ENCODE measurements around the gene EHMT1.

EHMT1 gene

DNA sequence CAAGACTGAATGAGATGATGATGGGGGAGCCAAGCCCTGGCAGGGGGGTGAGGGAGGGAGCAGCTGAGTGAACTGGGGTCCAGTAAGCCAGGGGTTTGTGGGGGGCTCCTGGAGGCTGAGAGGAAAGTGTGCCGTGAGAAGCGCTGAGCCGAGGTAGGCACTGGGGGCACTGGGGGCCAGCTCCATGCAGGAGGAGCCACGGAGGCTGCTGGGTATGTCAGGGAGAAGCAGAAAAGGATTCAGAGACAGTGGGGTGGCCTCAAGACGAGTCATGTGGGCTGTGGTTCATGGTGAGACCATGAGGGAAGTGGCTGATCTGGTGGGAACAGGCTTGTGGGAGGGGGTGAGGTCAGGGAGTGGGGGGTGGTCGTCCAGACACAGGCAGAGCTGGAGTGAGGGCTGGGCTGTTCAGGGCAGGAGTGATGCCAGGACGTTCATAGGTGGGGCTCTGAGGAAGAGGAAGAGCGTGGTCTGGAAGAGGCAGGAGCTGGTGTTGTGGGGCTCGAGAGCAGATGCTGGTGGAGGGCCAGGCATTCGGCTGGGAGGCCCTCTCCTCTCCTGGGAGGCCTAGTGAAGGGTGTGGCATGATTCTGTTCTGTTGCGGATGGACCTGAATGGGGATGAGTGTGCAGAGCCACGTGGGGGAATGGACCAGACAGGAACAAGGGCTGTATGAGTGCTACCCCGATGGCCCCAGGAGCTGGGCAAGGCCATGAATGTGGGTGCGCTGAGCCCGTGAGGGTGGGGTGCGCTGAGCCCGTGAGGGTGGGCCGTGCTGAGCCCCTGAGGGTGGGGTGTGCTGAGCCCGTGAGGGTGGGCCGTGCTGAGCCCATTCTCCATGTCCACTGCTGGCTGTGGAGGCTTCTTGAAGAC lies 166.1 kb downstream of the EHMT1 start:
- no peak for DNase-seq (ENCODE audit: low read depth in 3 of 3)

DNA sequence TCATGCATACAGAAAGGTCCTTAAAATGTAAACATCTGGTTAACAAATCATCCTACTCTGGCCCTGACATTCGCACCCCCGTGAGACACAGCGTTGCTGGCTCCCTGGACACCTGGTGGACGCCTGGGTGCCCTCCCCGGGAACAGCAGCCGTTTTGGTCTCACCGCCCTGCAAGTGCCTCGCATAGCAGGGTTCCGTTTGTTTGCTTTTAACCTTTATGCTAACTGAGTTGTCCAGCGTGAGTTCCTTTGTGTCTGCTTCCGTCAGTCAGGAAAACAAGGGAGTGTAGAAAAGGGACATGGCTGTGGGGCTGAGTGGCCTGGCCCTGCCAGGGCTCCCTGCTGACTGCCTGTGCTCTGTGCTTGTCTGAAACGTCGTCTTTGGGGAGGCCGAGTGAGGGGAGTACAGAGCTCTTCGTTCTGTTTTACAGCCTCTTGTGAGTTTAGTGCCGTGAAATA lies 166.9 kb downstream of the EHMT1 start:
- DNase-seq (ENCODE audit: low read depth in 3 of 3) = no peak

DNA sequence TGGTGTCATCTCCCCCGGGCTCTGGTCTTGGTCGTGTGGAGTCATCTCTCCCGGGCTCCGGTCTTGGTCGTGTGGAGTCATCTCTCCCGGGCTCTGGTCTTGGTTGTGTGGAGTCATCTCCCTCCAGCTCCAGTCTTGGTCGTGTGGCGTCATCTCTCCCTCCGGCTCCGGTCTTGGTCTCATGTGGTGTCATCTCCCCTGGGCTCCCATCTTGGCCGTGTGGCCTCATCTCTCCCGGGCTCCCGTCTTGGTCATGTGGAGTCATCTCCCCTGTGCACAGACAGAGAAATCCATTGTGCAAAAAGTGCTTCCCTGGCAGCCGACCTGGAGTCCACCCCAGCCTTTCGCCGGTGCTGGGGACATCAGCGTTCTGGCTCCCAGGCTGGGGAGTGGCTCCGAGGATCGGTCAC lies 167.7 kb downstream of the EHMT1 start:
- no peak for DNase-seq (ENCODE audit: low read depth in 3 of 3)

DNA sequence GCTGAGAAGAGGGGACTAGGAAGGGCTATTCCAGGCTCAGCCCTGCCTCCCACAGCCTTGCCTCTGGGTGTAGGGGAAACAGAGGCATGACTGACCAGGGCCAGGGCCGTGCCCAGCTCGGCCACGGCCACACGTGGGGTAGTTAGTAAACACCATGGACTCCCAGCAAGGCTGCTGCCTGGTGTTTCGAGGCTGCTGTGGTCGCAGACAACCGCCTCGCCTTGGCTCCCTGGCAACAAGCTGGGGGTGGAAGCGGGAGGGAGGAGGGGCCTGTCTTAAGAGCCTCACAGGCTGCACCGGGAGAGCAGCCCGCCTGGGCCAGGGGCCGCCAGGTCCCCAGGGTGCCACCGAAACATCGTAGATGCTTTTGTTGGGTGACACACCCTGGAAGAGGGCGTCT lies 168.6 kb downstream of the EHMT1 start:
- no peak for DNase-seq (ENCODE audit: low read depth in 3 of 3)

DNA sequence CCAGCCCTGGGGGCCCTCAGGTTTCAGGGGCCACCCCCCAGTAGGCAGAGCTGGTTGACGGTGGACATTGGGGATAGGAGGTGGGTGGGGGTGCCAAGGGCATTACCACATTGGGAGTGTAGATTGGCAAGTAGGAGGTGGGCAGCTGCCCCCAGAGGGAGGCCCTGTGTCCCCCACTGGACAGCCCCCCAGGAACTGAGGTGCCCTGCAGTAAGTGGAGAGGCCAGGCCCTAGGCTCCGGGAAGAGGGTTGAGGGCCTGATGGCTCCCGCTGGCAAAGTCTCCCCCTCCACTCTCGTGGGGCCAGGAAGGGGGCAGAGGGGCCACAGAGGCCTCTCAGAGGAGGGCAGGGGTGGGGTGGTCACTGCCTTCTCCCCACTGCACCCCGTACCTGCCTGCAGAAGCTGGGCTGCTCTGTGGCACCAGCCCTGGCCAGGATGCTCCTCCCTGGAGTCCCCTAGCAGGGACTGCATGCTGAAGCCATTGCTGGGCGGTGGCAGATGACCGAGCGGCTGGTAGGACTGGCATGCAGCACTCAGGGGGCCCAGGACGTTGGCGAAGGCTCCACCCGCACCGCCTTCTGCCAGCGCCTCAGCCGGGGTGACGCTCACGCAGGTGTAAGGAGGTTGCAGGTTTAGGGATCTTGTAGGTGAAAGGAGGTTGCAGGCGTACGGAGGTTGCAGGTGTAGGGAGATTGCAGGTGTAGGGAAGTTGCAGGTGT lies 169.1 kb downstream of the EHMT1 start:
- no peak for DNase-seq (ENCODE audit: low read depth in 3 of 3)

DNA sequence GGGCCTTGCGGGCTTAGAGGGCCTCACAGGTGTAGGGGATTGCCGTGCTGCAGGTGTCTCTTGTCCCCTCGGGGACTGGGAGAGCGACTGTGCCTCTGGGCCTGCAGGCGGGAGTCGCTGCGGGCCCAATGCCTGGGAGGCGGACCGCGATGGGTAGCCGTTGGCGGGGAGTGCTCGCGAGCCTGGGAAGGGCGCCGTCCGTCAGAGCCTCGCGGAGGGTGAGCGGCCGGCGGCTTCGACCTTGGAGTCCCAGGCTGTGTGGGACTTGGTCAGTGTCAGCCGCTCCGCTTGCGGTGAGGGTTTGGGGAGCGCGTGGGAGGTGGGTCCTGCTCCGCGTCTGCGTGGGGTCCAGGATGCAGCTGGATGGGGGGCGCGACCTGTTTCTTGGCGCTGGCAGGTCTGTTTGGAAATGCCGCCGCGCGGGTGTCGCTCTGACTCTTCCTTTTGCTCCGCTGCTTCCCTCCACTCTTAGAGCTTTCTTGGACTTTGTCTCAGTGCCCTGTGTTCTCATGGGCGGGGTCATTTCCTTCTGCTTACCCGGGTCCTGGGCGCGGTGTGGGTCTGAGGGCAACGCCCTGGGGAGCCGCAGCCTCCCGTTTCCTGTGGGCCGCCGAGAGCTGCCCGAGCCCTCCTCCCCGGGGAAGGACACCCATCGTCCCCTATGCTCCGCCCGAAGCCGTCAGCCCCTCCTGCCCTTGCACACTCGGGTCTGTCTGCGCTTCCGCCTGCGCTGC lies 169.9 kb downstream of the EHMT1 start:
- no peak for DNase-seq (ENCODE audit: low read depth in 3 of 3)

DNA sequence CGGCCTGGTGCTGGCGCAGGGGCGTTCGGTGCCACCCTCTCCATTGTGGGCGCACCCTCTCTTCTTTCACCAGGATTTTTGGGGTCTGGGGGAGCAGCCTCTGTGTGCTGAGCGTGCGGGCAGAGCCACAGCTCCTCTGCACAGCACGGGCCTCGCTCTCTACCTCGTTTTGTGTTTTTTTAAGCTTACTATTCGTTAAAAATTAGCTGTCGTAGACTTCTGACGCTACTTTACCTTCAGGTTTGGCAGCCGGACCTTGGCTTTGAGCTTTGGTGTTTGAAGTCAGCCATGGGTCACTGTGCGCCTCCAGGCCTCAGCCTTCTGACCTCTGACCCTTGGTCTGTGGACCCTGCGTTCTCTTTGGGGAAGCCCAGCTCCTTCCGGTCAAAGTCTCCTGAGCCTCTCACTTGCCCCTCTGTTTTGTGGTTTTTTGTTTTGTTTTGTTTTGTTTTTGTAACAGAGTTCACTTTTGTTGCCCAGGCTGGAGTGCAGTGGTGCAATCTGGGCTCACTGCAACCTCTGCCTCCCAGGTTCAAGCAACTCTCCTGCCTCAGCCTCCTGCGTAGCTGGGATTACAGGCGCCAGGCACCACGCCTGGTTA lies 170.6 kb downstream of the EHMT1 start:
- DNase-seq (ENCODE audit: low read depth in 3 of 3) = no peak

DNA sequence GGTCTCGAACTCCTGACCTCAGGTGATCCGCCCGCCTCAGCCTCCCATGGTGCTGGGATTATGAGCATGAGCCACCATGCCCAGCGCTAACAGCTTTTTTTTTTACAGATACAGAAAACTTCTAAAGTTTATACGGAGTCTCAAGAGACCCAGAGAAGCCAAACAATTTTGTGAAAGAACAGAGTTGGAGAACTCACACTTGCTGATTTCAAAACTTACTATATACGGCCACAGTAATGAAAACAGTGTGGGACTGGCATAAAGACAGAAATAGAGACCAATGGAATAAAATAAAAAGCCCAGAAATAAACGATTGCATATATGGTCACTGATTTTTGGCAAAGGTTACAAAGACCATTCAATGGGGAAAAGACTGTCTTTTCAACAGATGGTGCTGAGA lies 173.1 kb downstream of the EHMT1 start:
- no peak for DNase-seq (ENCODE audit: low read depth in 3 of 3)

DNA sequence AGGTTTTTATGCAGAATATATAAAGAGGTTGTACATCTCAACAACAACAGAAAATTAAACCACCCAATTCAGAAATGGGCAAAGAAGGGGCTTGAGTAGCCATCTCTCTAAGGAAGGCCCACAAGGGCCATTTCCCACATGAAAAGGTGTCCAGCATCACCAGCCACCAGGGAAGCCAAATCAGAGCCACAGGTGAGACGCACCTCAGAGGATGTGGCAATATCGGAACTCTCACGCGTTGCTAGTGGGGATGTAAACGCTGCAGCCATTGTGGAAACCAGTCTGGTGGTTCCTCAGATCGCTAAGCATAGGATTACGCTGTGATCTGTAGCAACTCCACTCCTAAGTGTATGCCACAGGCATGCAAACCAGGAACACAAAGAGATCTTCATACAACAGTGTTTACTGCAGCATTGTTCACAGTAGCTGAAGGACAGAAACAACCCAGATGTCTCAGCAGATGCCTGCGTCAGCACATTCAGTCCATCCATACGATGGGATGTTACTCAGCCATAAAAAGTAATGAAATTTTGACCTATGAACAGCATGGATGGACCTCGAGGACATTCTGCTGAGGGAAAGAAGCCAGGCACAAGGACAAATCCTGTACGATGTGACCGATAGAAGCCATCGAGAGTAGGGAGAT lies 174.5 kb downstream of the EHMT1 start:
- DNase-seq (ENCODE audit: low read depth in 3 of 3) = no peak

DNA sequence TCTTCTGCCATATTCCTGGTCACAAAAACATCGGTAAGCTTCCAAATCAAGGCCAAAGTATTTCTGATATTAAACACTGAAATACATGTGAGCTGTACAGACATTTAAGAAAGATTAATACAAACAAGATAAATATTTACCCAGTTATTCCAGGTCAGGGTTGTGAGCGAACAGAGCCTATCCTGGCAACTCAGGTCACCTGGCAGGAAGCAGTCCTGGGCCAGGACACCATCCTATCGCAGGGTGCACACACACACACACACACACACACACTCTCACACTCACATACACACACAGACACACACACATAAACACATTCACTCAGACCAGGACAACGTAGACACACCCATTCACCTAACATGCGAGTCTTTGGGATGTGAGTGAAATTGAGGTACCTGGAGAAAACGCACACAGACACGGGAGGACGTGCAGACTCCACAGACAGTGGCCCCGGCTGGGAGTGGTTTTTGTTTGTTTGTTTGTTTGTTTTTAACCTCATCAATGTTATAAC lies 176.4 kb downstream of the EHMT1 start:
- no peak for DNase-seq (ENCODE audit: low read depth in 3 of 3)

DNA sequence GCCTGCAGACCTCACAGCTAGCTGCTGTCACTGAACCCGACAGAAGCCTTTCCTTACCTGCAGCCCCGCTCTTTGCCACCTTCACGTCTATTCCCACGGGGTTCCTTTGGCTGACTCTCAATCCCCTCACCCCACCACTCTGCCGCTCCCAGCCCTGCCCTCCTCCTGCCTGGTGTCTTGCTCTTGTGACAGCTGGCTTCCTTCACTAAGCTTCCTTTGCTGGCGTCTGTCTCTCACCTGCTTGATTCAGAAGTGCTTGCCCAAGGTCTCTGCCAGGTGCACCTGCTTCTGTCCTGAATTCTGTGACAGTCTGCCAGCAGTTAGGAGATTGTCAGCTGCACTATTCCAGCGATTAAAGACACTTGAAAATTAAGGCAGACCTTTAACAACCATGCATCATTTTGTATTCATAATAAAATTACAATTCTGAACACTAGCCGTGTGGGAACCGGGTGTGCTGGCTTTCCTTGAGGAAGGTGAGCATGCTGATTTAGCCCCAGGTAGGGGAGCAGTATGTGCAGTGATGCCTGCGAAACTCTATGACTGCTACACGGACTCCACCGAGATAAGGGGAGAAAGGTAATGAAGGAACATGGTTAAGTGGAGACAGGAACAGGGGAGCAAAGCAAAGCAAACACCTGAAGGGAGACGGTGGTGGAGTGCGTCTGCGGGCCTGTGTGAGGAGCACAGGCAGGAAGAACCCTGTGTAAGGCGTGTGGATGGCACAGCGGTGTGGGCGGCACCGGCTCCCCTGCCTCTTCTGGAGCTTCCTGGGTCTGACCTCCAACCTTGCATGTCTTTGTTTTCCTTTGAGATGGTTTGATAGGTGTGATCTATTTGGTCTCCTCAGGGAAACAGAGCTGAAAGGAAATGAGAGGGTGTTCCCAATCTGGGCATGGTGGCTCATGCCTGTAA lies 178.7 kb downstream of the EHMT1 start:
- no peak for DNase-seq (ENCODE audit: low read depth in 3 of 3)

DNA sequence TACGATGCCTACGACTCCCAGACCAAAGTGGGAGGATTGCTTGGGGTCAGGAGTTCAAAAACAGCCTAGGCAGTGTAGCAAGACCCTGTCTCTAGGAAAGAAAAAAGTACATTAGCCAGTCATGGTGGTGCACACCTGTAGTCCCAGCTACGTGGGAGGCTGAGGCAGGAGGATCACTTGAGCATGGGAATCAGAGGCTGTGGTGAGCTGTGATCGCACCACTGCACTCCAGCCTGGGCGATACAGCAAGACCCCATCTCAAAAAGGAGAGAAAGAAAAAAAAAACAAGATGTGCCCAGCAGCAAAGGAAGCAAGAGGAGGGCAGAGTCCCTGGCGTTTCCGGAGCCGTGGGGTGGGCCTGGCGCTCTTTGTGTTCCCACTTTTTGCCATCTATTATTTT lies 179.3 kb downstream of the EHMT1 start:
- no peak for DNase-seq (ENCODE audit: low read depth in 3 of 3)

DNA sequence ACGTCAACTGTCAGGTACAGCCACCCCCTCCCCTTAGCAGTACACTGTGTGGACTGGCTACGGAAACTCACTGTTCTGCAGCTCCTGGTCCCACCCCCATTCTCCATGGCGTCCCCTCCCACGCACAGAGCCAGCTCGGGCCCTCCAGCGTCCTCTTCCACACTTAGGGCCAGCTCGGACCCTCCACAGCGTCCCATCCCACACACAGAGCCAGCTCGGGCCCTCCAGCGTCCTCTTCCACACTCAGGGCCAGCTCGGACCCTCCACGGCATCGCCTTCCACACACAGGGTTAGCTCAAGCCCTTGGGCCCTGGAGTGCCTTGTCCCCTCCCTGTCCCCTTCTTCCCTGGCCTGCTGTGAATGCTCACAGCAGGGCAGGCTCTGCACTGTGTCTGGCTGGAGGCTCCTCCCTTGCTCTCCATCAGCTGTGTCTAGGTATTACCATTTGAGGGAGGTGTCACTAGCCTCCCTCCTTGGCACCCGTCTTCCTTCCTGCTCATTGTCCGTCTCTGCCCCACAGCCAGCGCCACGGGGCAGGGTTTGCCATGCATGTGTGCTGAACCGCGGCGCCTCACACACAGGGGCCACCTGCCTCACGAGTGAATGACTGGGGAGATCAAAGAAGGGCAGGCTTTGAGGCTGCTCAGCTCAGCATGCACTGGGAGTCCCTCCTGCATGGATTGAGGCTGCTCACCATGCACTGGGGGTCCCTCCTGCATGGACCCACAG lies 180.3 kb downstream of the EHMT1 start:
- no peak for DNase-seq (ENCODE audit: low read depth in 3 of 3)

DNA sequence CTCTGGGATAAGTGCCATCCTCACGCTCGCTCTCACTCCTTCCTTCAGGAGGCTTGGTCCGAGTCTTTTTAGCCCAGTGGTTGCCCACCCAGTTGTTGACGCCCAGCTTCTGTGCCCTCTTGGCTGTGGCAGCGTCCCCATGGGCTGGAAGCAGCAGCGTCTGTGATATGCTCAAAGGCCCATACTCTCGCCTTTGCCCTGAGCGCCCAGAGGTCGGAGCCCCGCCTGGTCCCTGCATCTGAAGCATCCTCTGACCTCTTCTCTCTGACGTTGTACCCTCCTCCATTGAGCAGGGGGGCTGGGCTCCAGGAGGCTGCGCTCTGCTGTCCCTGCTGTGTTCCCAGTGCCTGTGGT lies 180.8 kb downstream of the EHMT1 start:
- no peak for DNase-seq (ENCODE audit: low read depth in 3 of 3)

DNA sequence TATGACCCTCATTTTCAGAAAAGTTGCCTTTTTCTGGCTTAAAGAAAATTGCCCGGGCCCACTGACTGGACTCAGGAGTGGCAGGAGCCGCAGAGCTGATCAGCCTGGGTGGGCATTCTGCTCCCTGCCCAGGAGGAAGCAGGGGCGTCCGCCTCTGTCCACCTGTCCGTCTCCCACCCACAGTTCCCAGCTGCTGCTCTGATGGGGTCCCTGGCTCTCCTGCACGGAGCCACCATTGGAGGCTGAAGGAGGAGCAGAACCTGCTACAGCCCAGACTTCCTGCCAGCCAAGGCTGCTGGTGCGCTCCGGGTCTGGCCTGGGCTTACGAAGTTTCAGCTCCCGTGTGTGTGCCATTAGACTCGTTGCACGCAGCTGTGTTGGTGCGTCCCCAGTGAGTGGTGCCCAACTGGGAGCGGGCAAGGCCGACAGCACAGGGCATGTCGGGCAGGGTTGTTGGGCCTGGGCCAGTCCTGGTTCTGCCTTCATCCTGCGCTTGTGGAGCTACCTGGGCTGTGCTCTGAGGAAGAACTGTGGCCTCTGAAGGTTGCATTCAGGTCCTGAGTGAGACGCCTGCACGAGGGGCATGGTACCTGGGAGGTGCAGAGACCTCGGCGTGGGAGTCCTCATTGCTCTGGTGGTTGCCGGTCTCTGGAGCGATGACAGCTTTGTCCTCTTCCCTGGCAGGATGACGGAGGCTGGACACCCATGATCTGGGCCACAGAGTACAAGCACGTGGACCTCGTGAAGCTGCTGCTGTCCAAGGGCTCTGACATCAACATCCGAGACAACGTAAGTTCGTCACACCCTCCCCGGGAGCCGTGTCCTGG lies 181.6 kb downstream of the EHMT1 start:
- no peak for DNase-seq (ENCODE audit: low read depth in 3 of 3)

DNA sequence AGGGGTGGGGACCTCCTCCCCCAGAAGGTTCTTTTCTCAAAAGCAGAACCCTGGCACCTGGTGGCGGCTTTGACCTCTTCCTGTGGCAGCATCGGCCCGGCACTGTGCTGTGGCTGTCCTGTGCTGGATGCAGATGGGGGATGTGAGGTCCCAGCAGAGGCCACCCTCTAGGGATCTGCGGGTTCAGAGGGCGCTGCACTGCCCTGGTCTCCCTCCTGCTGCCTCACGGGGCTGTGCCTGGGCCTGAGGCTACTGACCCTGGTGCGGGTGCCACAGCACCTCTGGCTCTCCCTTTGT lies 182.2 kb downstream of the EHMT1 start:
- DNase-seq (ENCODE audit: low read depth in 3 of 3) = no peak

DNA sequence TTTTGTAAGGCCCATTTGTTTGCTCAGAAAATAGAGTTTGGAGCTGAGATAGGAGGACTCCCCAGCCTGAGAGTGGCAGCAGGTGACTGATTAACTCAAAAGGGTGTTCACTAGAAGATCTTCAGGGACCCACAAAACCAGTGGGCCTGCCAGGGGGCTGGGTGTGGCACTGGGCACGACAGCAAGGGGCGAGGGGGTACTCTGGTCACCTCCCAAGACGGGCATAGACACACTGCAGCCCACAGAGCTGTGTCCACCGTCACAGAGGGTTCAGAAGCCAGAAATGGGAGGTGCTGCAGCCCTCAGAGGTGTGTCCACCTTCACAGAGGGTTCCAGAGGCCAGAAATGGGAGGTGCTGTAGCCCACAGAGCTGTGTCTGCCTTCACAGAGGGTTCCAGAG lies 183.2 kb downstream of the EHMT1 start:
- no peak for DNase-seq (ENCODE audit: low read depth in 3 of 3)

DNA sequence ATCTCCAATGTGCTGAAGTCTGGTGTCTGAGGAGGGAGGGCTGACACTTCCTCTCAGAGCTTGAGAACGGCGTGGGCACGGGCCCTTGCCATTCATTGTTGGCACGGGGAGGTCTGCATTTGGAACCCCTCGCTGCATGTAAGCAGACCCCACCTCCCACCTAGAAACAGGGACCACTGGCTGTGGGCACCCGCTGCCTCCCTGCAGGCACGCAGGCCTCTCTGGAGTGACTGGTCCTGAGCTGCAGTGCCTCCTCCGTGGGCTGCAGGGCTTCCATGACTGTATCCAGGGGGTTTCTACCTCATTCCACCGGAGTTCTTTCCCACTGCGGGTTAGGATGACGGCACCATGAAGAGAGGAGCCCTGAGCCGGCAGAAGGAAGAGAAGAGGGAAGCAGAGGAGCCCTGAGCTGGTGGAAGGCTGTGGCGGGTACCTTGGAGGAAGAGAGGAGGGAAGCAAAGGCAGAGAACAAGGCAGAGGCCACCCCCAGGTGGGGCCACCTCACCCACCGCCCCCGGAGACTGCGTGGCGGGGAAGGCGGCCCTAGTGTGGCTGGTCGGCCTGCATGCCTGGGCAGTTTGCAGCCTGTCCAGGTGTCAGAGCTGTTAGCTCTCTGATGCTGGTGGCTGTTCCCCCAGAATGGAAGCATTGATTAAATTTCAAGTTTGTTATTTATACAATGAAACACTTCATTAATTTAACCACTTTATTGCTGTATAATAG lies 183.9 kb downstream of the EHMT1 start:
- no peak for DNase-seq (ENCODE audit: low read depth in 3 of 3)

Data from stimulated activated CD4-positive, alpha-beta T cell treated with anti-CD3 and anti-CD28 coated beads, TNF-alpha, amount 100 ng/mL, for 24 hours (primary cell).